ENCODE measurements around the gene ANXA10.
"Not testable (repeated sequence)": the region's sequence is repeated elsewhere in the genome, so short reads cannot be mapped to it uniquely, and the experiment has no call there.

DNA sequence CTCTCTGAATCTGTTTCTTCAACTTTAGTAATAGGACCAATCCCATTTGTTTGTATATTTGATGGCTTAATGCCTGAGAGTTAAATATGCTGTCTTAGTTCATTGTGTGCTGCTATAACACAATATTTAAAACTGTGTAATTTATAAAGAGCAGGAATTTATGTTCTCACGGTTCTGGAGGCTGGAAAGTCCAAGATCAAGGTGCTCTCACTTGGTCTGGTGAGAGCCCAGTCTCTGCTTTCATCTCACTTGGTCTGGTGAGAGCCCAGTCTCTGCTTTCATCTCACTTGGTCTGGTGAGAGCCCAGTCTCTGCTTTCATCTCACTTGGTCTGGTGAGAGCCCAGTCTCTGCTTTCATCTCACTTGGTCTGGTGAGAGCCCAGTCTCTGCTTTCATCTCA lies 20.7 kb downstream of the ANXA10 start:
- TF ChIP-seq, protein P1, sequence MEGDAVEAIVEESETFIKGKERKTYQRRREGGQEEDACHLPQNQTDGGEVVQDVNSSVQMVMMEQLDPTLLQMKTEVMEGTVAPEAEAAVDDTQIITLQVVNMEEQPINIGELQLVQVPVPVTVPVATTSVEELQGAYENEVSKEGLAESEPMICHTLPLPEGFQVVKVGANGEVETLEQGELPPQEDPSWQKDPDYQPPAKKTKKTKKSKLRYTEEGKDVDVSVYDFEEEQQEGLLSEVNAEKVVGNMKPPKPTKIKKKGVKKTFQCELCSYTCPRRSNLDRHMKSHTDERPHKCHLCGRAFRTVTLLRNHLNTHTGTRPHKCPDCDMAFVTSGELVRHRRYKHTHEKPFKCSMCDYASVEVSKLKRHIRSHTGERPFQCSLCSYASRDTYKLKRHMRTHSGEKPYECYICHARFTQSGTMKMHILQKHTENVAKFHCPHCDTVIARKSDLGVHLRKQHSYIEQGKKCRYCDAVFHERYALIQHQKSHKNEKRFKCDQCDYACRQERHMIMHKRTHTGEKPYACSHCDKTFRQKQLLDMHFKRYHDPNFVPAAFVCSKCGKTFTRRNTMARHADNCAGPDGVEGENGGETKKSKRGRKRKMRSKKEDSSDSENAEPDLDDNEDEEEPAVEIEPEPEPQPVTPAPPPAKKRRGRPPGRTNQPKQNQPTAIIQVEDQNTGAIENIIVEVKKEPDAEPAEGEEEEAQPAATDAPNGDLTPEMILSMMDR (conservative IDR thresholded peaks at IDR 0.05; ENCODE audit: low read depth, low read length), result not testable (repeated sequence)
- not testable (repeated sequence) for TF ChIP-seq EZH2 (IDR thresholded peaks at IDR 0.05; ENCODE audit: low read length, unreplicated experiment); EZH2phosphoT487 (IDR thresholded peaks at IDR 0.05; ENCODE audit: borderline replicate concordance, low read length)

Data from PC-3 (cell line).